Measurements from ENCODE around the gene MCUB.

DNA sequence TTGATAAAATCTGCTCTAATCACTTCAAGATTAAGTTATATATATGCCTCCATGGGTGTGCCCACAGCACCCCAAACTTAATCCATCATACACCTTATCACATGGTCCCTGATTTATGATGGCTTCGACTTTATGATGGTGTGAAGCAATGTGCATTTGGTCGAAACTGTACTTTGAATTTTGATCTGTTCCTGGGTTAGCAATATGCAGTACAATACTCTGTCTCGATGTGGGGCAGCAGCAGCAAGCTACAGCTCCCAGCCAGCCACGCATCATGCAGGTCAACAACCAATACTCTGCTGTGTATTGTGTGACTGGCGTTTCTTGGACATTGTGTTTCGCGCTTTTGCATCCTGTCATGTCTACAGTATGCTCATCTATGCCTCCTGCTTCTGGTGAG, 62.6 kb downstream of the MCUB start:
- no peak for TF ChIP-seq ZSCAN31 (CRISPR knock-in tag; IDR thresholded peaks at IDR 0.05; ENCODE audit: low read depth)
- TF ChIP-seq MYPOP (CRISPR knock-in tag; IDR thresholded peaks at IDR 0.05): no peak
- TF ChIP-seq ZNF326 (CRISPR knock-in tag; IDR thresholded peaks at IDR 0.05; ENCODE audit: borderline replicate concordance): no peak
- TF ChIP-seq NR1H2 (CRISPR knock-in tag; IDR thresholded peaks at IDR 0.05; ENCODE audit: borderline replicate concordance, low read depth): no peak
- TF ChIP-seq ZNF224 (CRISPR knock-in tag; IDR thresholded peaks at IDR 0.05): no peak
- TF ChIP-seq, protein P1, sequence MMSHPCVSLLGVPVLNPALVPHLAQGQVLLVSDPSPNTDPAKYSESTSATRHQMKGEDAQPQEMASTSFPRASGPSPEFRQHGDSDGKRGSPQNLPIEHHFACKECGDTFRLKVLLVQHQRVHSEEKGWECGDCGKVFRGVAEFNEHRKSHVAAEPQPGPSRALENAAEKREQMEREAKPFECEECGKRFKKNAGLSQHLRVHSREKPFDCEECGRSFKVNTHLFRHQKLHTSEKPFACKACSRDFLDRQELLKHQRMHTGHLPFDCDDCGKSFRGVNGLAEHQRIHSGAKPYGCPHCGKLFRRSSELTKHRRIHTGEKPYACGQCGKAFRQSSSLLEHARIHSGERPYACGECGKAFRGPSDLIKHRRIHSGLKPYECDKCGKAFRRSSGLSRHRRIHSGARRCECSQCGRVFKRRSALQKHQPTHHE (CRISPR knock-in tag; IDR thresholded peaks at IDR 0.05; ENCODE audit: borderline replicate concordance): no peak
- TF ChIP-seq, protein P2, sequence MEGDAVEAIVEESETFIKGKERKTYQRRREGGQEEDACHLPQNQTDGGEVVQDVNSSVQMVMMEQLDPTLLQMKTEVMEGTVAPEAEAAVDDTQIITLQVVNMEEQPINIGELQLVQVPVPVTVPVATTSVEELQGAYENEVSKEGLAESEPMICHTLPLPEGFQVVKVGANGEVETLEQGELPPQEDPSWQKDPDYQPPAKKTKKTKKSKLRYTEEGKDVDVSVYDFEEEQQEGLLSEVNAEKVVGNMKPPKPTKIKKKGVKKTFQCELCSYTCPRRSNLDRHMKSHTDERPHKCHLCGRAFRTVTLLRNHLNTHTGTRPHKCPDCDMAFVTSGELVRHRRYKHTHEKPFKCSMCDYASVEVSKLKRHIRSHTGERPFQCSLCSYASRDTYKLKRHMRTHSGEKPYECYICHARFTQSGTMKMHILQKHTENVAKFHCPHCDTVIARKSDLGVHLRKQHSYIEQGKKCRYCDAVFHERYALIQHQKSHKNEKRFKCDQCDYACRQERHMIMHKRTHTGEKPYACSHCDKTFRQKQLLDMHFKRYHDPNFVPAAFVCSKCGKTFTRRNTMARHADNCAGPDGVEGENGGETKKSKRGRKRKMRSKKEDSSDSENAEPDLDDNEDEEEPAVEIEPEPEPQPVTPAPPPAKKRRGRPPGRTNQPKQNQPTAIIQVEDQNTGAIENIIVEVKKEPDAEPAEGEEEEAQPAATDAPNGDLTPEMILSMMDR (CRISPR knock-in tag; IDR thresholded peaks at IDR 0.05): no peak
- no peak for TF ChIP-seq ZNF407 (CRISPR knock-in tag; IDR thresholded peaks at IDR 0.05; ENCODE audit: not compliant biosample characterization)
- TF ChIP-seq, protein P3, sequence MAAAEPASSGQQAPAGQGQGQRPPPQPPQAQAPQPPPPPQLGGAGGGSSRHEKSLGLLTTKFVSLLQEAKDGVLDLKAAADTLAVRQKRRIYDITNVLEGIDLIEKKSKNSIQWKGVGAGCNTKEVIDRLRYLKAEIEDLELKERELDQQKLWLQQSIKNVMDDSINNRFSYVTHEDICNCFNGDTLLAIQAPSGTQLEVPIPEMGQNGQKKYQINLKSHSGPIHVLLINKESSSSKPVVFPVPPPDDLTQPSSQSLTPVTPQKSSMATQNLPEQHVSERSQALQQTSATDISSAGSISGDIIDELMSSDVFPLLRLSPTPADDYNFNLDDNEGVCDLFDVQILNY (CRISPR knock-in tag; conservative IDR thresholded peaks at IDR 0.05): no peak
